ENCODE data around the gene MEGF10. TPM values are rescaled to one million over a fixed set of nuclear protein-coding genes. Genes with fewer than 3 reads are reported as not detected.

The MEGF10 gene
- total and polyA plus RNA-seq, 2 of the 8 experiments (the other 6 are each of a cell fraction or from before 2014, with no cell fraction given) = 38.2 to 53.1 TPM

- ChIA-PET CTCF (ENCODE audit: partially characterized antibody) (interaction anchor here (1.0 to 3.1 kb wide), 9 partner anchors 9 to 200 kb away, joined by 3 to 17 read pairs (median 5); no protein-coding TSS in a partner anchor), POLR2A (ENCODE audit: partially characterized antibody) (no interaction called here)
- H3K4me2 ChIP-seq (ENCODE audit: insufficient read depth in 1 of 2, low read depth in 2 of 2, low read length in 2 of 2) = no peak overlapping the region
- no peak overlapping the region for H2BK5ac ChIP-seq (ENCODE audit: low read depth, low read length)
- H3K27me3 ChIP-seq (replicated peaks in 1 of 4; ENCODE audit: control insufficient read depth in 3 of 4, extremely low read depth in 1 of 4, insufficient read depth in 3 of 4, low read length in 3 of 4) = no peaks in the 10 kb centered on the region
- WGBS, 2 experiments (ENCODE audit: extremely low coverage in 1 of 2, insufficient coverage in 1 of 2, insufficient read length in 1 of 2, insufficient replicate concordance in 2 of 2, low coverage in 1 of 2, low lambda C conversion rate in 2 of 2, missing lambda C conversion rate in 1 of 2) = 87% methylated on average over 5 of the region's 5 CpGs; no CpG with 5 or more reads in 1 of the 2 experiments
- H3K4me3 ChIP-seq (ENCODE audit: extremely low read depth in 1 of 4, insufficient read depth in 2 of 4, low read depth in 3 of 4, low read length in 4 of 4) = no peak overlapping the region
- no peak overlapping the region for H3K23ac ChIP-seq (ENCODE audit: insufficient read length)
- no peak for FAIRE-seq
- peaks cover 0 to 3% of the 10 kb centered on the region in 2 experiments for H4K20me1 ChIP-seq (replicated peaks in 1 of 2; ENCODE audit: control insufficient read depth in 1 of 2, insufficient read depth in 2 of 2, low read length in 2 of 2)
- H3K9ac ChIP-seq (replicated peaks in 1 of 4; ENCODE audit: extremely low read depth in 1 of 4, low read depth in 3 of 4, low read length in 3 of 4) = no peak overlapping the region; a peak in 1 of 7 replicates
- H3K79me1 ChIP-seq (ENCODE audit: low read depth, low read length) = peaks cover 4% of the 10 kb centered on the region; the same call in 1 of the 2 replicates
- no peak overlapping the region for H4K91ac ChIP-seq (replicated peaks; ENCODE audit: insufficient read length, low read length)
- H2BK120ac ChIP-seq (replicated peaks; ENCODE audit: low read depth, low read length) = no peak overlapping the region
- no peak overlapping the region; the same call in 1 of the 2 replicates for H3K18ac ChIP-seq (ENCODE audit: extremely low read depth, low read length)
- no peak overlapping the region for H2BK20ac ChIP-seq (ENCODE audit: low read length)
- H3K4ac ChIP-seq (replicated peaks; ENCODE audit: insufficient read length, low read depth, low read length) = no peak overlapping the region
- no peak overlapping the region for H4K8ac ChIP-seq (ENCODE audit: extremely low read depth, insufficient read depth, low read length)
- no peak for DNase-seq (ENCODE audit: low read depth in 1 of 2, low spot score in 2 of 2)
- no peak overlapping the region for H3K27ac ChIP-seq (ENCODE audit: low read depth, low read length)
- no peaks in the 10 kb centered on the region for H3K9me3 ChIP-seq (ENCODE audit: insufficient read depth in 2 of 2, low read depth in 1 of 2, low read length in 1 of 2)
- no peak overlapping the region for H3K14ac ChIP-seq (ENCODE audit: insufficient read length)
- no peak overlapping the region for H2BK15ac ChIP-seq (ENCODE audit: low read length)
- H3K79me2 ChIP-seq (ENCODE audit: control insufficient read depth in 1 of 2, insufficient read depth in 2 of 2, low read length in 2 of 2) = peaks cover 0 to 92% of the 10 kb centered on the region in 2 experiments; a peak in 3 of 4 replicates
- no peaks in the 10 kb centered on the region; a peak in 1 of 8 replicates for H3K36me3 ChIP-seq (ENCODE audit: control insufficient read depth in 2 of 4, insufficient read depth in 4 of 4, low read length in 3 of 4)
- H3K23me2 ChIP-seq (ENCODE audit: low read depth, low read length) = no peaks in the 10 kb centered on the region
- no peak overlapping the region for H3K56ac ChIP-seq (replicated peaks; ENCODE audit: insufficient read length, low read depth, low read length)
- H2AK5ac ChIP-seq (ENCODE audit: low read depth, low read length) = 0 out of 2 replicates have a peak overlapping the region, but pooled peaks have one; percentile 14
- H4K5ac ChIP-seq (ENCODE audit: insufficient read length, low read depth, low read length) = no peak overlapping the region
- H2AFZ ChIP-seq (ENCODE audit: low read length) = no peak overlapping the region
- peaks cover 1 to 20% (median 13%) of the 10 kb centered on the region in 4 experiments; a peak in 5 of 7 replicates for H3K4me1 ChIP-seq (replicated peaks in 1 of 4; ENCODE audit: control insufficient read depth in 3 of 4, insufficient read depth in 4 of 4, low read length in 3 of 4)
- H2BK12ac ChIP-seq (ENCODE audit: low read depth, low read length) = no peak overlapping the region; the same call in 1 of the 2 replicates
- TF ChIP-seq BCL11A (IDR thresholded peaks at IDR 0.05; ENCODE audit: low read depth in 2 of 2, low read length in 2 of 2) (no peak), RNF2 (IDR thresholded peaks at IDR 0.05; ENCODE audit: borderline replicate concordance, low read depth, low read length, missing control alignments, poor library complexity, severe bottlenecking) (no peak), SIN3A (conservative IDR thresholded peaks at IDR 0.05 in 1 of 2, IDR thresholded peaks at IDR 0.05 in 1 of 2; ENCODE audit: low read depth in 1 of 2, low read length in 2 of 2) (no peak), FOSL1 (IDR thresholded peaks at IDR 0.05; ENCODE audit: insufficient read depth, low read depth, low read length) (no peak), EP300 (IDR thresholded peaks at IDR 0.05; ENCODE audit: borderline replicate concordance in 1 of 2, low read depth in 2 of 2, low read length in 2 of 2) (no peak), EGR1 (IDR thresholded peaks at IDR 0.05; ENCODE audit: borderline replicate concordance, low read depth, low read length) (no peak), USF2 (IDR thresholded peaks at IDR 0.05; ENCODE audit: low read length) (no peak), KDM1A (IDR thresholded peaks at IDR 0.05; ENCODE audit: borderline replicate concordance, low read length) (no peak), MAFK (IDR thresholded peaks at IDR 0.05; ENCODE audit: low read depth, low read length) (no peak), PHF8 (conservative IDR thresholded peaks at IDR 0.05; ENCODE audit: low read depth, low read length) (no peak), CHD1 (IDR thresholded peaks at IDR 0.05; ENCODE audit: low read depth, low read length) (no peak), ASH2L (IDR thresholded peaks at IDR 0.05; ENCODE audit: low read length) (no peak)
These were observed 8.1 kb downstream of the MEGF10 start for GRCh38 chr5:127298656-127299055.

Data from H1 (cell line).